SU-DHL-6 (cell line): ENCODE results near the gene APBA2.

Source experiments
- H2AFZ ChIP-seq: fragments of 200-600 bp; sonication (generic); 2 replicates; pipeline ENCODE4 v1.6.1; 2014; ENCODE audit warnings: low read depth, mild to moderate bottlenecking, moderate library complexity, mixed read lengths, antibody characterized with exemption, low read length; ENCODE audit not compliant: severe bottlenecking
- H3F3A ChIP-seq: fragments of 200-600 bp; shearing (Covaris generic); 2 replicates; pipeline ENCODE4 v1.6.0; 2016; ENCODE audit warnings: antibody characterized with exemption, mild to moderate bottlenecking; ENCODE audit not compliant: insufficient read depth
- H3K27ac ChIP-seq: fragments of 200-600 bp; sonication (generic); 2 replicates; pipeline ENCODE4 v1.5.1; 2016; ENCODE audit warnings: low read depth, mild to moderate bottlenecking, low read length, moderate library complexity, mixed read lengths
- H3K27me3 ChIP-seq: fragments of 200-600 bp; sonication (generic), shearing (Covaris generic); 2 replicates; pipeline ENCODE4 v1.6.0; 2014; ENCODE audit warnings: mild to moderate bottlenecking, low read length
- H3K36me3 ChIP-seq: fragments of 200-600 bp; sonication (generic); 2 replicates; pipeline ENCODE4 v1.6.1; 2014; ENCODE audit warnings: mild to moderate bottlenecking, low read length, mixed read lengths
- H3K4me2 ChIP-seq: fragments of 300-600, 200-600 bp; shearing (Covaris generic), sonication (generic); 2 replicates; pipeline ENCODE4 v1.6.0; 2014; ENCODE audit warnings: low read length, low read depth, mild to moderate bottlenecking; ENCODE audit not compliant: poor library complexity, severe bottlenecking
- H3K4me3 ChIP-seq: fragments of 200-600 bp; sonication (generic); 2 replicates; pipeline ENCODE4 v1.5.1; 2014; ENCODE audit warnings: antibody characterized with exemption, low read length, mild to moderate bottlenecking, mixed read lengths; ENCODE audit not compliant: insufficient read depth, poor library complexity, severe bottlenecking
- H3K79me2 ChIP-seq: fragments of 200-600 bp; sonication (generic); 2 replicates; pipeline ENCODE4 v1.6.1; 2014; ENCODE audit warnings: mild to moderate bottlenecking, low read length, moderate library complexity; ENCODE audit not compliant: insufficient read depth
- H3K9ac ChIP-seq: fragments of 200-600 bp; sonication (generic); 2 replicates; pipeline ENCODE4 v1.7.0; 2014; ENCODE audit warnings: mild to moderate bottlenecking, low read length
- H3K9me2 ChIP-seq: fragments of 200-600 bp; sonication (generic); replicated peaks from 2 replicates; pipeline ENCODE4 v1.6.1; 2014; ENCODE audit warnings: low read length; ENCODE audit not compliant: insufficient read depth
- H3K9me3 ChIP-seq: fragments of 200-600 bp; sonication (generic); 2 replicates; pipeline ENCODE4 v1.6.1; 2014; ENCODE audit warnings: low read length, mixed read lengths; ENCODE audit not compliant: insufficient read depth
- H4K20me1 ChIP-seq: fragments of 200-600 bp; sonication (generic); 2 replicates; pipeline ENCODE4 v1.6.1; 2014; ENCODE audit warnings: low read depth, mild to moderate bottlenecking, antibody characterized with exemption, low read length, moderate library complexity, mixed read lengths
- CTCF ChIP-seq: fragments of 200-600 bp; sonication (generic); IDR thresholded peaks from one replicate; pipeline ENCODE4 v1.5.1; 2017; ENCODE audit warnings: antibody characterized with exemption, mild to moderate bottlenecking, low read length, moderate library complexity; ENCODE audit not compliant: insufficient read depth, poor library complexity, severe bottlenecking
- EZH2phosphoT487 ChIP-seq: fragments of 200-600 bp; sonication (generic), shearing (Covaris generic); conservative IDR thresholded peaks from 2 replicates; pipeline ENCODE4 v1.6.1; 2018; ENCODE audit warnings: mild to moderate bottlenecking, antibody characterized with exemption, low read length, moderate library complexity, mixed read lengths

Gene APBA2

DNA sequence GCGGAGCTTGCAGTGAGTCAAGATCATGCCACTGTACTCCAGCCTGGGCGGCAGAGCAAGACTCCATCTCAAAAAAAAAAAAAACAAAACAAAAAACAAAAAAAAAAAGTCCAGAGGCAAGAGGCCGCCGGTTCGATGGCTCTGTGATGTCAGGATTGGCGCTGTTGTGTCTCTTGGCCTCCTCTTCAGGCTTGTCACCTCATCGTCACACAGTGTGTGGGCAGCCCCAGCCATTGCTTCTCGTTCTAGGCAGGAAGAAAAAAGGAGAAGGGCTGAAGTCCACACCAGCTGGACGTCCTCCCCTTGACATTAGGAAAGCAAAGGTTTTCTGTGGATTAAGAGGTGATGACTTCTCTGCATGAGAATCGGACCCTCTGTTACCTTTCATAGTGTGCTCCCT lies 192.8 kb downstream of the APBA2 start:
- Histone ChIP-seq H3K27ac (no peak overlapping the region), H3K27me3 (no peaks in the 10 kb centered on the region), H3F3A (no peaks in the 10 kb centered on the region), H3K4me3 (no peak overlapping the region), H3K9me2 (no peaks in the 10 kb centered on the region), H3K36me3 (no peaks in the 10 kb centered on the region), H4K20me1 (no peaks in the 10 kb centered on the region), H3K4me2 (no peak overlapping the region), H3K79me2 (no peaks in the 10 kb centered on the region), H3K9ac (no peak overlapping the region), H2AFZ (no peak overlapping the region), H3K9me3 (no peaks in the 10 kb centered on the region)
- TF ChIP-seq CTCF = no peak
- TF ChIP-seq EZH2phosphoT487 = no peak

DNA sequence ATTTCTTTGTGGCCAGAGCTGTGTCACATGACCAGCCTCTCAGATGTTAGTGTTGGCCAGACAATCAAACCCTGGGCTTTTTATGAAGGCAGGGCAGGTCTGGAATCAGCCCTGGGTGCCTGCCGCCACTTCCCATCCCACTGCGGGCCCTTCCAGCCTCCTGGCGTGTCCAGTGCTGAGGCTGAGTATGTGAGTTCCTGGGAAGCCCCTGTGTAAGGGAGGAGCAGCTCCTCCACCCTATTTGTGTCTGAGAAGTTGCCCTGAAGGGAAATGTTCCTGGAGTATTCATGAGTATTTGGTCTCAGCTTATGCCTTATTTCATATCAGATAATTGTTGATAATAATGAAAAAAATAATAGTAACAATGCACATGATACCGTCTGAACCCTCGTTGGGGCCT lies 193.7 kb downstream of the APBA2 start:
- Histone ChIP-seq H3K27me3 (no peaks in the 10 kb centered on the region), H4K20me1 (no peaks in the 10 kb centered on the region), H3K9me2 (no peaks in the 10 kb centered on the region), H2AFZ (no peak overlapping the region), H3K4me2 (no peak overlapping the region), H3K4me3 (no peak overlapping the region), H3K36me3 (no peaks in the 10 kb centered on the region), H3K9ac (no peak overlapping the region), H3K27ac (no peak overlapping the region), H3K9me3 (no peaks in the 10 kb centered on the region), H3F3A (no peaks in the 10 kb centered on the region), H3K79me2 (no peaks in the 10 kb centered on the region)
- no peak for TF ChIP-seq CTCF
- TF ChIP-seq EZH2phosphoT487 = no peak

DNA sequence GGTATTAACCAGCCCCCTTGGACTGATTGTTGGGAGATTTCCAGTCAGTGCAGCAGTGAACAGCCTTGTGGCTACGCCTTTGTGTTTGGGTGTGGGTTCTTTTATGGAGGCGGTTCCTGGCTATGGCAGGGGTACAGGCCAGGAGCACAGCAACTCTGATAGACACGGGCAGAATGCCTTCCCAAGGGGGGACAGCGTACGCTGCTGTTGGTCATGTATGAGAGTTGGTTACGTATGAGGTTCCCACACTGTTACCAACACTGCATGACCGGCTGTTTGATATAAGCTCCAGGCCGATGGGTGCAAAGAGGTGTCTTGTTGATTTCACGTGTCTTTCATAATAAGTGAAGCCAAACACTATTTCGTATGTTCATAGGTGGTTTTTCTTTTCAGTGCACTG lies 196.0 kb downstream of the APBA2 start:
- Histone ChIP-seq H3K27ac (no peak overlapping the region), H3K9ac (no peak overlapping the region), H3K79me2 (no peaks in the 10 kb centered on the region), H3K4me2 (no peak overlapping the region), H3F3A (no peaks in the 10 kb centered on the region), H3K9me2 (no peaks in the 10 kb centered on the region), H3K36me3 (no peaks in the 10 kb centered on the region), H4K20me1 (no peaks in the 10 kb centered on the region), H3K4me3 (no peak overlapping the region), H3K9me3 (no peaks in the 10 kb centered on the region), H2AFZ (no peak overlapping the region), H3K27me3 (no peaks in the 10 kb centered on the region)
- TF ChIP-seq CTCF (no peak), EZH2phosphoT487 (no peak)

GRCh38 chr15:29083161-29083560 lies 197.4 kb downstream of the APBA2 start:
- Histone ChIP-seq H3K9me2 (no peaks in the 10 kb centered on the region), H3F3A (no peaks in the 10 kb centered on the region), H3K9ac (no peak overlapping the region), H3K9me3 (no peaks in the 10 kb centered on the region), H3K4me3 (no peak overlapping the region), H3K27me3 (no peaks in the 10 kb centered on the region), H3K36me3 (no peaks in the 10 kb centered on the region), H3K27ac (no peak overlapping the region), H3K4me2 (no peak overlapping the region), H4K20me1 (no peaks in the 10 kb centered on the region), H2AFZ (no peak overlapping the region), H3K79me2 (no peaks in the 10 kb centered on the region)
- no peak for TF ChIP-seq CTCF
- no peak for TF ChIP-seq EZH2phosphoT487
